IPS-18c (cell line): ENCODE measurements around the gene JHY.
A peak's percentile ranks its signal among the peaks of the same experiment; 100 is the strongest.

Experiments used
- H3K4me3 ChIP-seq: 2 replicates; pipeline ENCODE4 v1.7.0; 2013; ENCODE audit warnings: low read depth, mild to moderate bottlenecking, low read length, moderate library complexity; ENCODE audit not compliant: insufficient read depth
- H3K9me3 ChIP-seq: one replicate; pipeline ENCODE4 v1.6.1; 2013; ENCODE audit warnings: mild to moderate bottlenecking, low read length, moderate library complexity; ENCODE audit not compliant: control insufficient read depth, insufficient read depth

The JHY gene

DNA sequence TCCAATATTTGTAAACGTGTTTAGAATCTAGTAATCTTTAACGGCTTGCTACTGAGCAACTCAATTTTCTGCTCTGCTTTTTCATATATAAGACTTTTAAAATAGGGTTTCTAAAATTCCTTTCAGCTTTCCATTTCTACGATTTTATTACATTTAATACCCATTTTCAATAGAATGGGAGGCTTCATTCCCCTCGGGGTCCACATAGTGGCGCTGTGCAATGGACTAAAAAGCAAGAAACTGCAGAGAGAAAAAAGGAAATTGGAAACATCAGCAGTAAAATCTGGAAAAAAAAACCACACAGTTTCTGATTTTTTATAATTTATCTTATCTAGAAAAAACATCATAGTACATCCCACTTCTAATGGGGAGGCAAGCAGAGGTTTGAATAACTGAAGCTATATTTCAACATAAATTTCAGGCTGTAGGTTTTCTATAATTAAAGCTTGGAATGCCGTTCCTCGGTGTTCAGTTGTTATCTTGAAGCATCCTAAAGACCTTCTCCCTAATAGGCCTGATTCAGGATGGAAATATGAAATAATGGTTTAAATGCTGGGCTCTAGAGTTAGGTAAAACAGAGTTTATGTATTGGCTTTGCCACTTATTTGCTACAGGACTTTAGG lies 18.7 kb upstream of the JHY start:
- no peaks in the 10 kb centered on the region for H3K9me3 ChIP-seq
- no peak overlapping the region for H3K4me3 ChIP-seq

GRCh38 chr11:122864386-122865115 lies 18.0 kb upstream of the JHY start:
- no peaks in the 10 kb centered on the region for H3K9me3 ChIP-seq
- no peak overlapping the region for H3K4me3 ChIP-seq

- no peak overlapping the region for H3K4me3 ChIP-seq
- H3K9me3 ChIP-seq: no peaks in the 10 kb centered on the region
Measured at GRCh38 chr11:122869622-122870021, 12.9 kb upstream of the JHY start.

- H3K9me3 ChIP-seq: no peaks in the 10 kb centered on the region
- H3K4me3 ChIP-seq: no peak overlapping the region
Measured at GRCh38 chr11:122871302-122871701, 11.3 kb upstream of the JHY start.

DNA sequence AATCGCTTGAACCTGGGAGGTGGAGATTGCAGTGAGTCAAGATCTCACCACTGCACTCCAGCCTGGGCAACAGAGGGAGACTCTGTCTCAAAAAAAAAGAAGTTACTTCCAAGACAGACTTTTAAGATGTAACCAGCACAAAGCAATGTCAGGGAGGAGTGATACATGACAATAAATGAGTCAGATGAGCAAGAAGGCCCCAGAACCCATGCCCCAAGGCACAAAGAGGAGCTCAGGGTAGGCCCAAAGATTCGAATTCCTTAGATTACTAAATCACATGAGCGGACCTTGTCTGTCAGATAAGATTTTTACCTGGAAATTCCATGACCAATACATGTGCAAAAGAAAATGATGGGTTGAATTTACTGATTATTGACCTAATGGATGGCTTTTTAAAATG lies 10.5 kb upstream of the JHY start:
- H3K4me3 ChIP-seq: no peak overlapping the region
- no peaks in the 10 kb centered on the region for H3K9me3 ChIP-seq

GRCh38 chr11:122874991-122875390 lies 7.6 kb upstream of the JHY start:
- H3K9me3 ChIP-seq: no peaks in the 10 kb centered on the region
- no peak overlapping the region for H3K4me3 ChIP-seq

DNA sequence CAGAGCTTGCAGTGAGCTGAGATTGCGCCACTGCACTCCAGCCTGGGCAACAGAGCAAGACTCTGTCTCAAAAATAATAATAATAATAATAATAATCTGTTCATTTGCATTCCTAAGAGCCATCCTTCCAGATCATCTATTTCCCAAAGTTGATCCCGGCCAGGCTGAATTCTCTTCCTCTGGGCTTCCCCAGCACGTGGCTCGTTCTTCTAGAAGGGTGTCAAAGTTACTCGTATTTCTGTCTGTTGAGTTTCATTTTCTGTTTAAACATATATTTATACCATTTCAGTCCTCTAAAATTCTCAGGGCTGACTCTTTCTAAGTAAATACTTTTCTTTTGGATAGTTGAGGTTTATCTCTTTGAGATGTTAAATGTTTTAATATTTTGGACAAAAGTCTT lies 4.8 kb upstream of the JHY start:
- Histone ChIP-seq H3K9me3 (no peaks in the 10 kb centered on the region), H3K4me3 (no peak overlapping the region)

- H3K4me3 ChIP-seq: no peak overlapping the region
Measured at GRCh38 chr11:122879785-122880184, 2.8 kb upstream of the JHY start.

DNA sequence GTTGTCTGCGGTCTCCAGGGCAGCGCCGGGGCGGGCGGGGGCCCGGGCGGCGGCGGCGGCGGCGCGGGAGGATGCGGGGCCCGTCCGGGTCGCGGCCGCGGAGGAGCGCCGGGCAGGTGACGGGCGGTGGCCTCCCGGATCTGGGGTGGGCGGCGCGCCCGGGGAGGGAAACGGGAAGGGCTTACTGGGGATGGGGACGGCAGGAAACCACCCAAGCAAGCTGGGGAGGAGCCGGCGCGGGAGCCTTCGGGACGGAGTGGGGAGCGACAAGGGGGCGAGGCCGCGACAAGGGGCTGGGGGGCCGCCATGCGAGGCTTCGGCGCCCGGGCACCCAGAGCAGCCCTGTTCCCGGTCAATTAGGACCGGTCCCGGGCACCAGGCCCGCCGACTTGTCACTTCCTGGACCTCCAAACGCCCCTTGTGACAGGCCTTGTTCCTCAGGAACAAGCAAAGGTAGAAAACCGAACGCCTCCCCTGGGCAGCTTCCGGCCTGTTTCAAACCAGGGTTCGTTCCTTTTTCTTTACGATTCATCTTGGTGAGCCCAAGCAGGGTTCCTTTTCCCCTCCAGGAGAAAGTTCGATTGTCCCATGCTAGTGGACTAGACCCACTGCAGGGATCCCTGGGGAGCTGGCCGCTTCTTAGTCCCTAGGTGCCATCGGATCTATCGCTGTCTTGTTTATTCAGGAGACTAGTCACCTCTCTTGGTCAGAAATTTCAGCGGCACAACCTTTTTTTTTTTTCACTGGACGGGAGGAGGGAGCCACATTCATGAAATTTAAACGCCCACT lies 492 bp downstream of the JHY start:
- Histone ChIP-seq H3K4me3 (peak overlapping the region; percentile 65), H3K9me3 (no peaks in the 10 kb centered on the region)

More at GRCh38 chr11:122879785-122880184, 2.8 kb upstream of the JHY start:
- no peaks in the 10 kb centered on the region for H3K9me3 ChIP-seq

GRCh38 chr11:122883646-122883979 lies 1.1 kb downstream of the JHY start:
- Histone ChIP-seq H3K9me3 (no peaks in the 10 kb centered on the region), H3K4me3 (peak overlapping the region; percentile 65; the same call in 1 of the 2 replicates)

DNA sequence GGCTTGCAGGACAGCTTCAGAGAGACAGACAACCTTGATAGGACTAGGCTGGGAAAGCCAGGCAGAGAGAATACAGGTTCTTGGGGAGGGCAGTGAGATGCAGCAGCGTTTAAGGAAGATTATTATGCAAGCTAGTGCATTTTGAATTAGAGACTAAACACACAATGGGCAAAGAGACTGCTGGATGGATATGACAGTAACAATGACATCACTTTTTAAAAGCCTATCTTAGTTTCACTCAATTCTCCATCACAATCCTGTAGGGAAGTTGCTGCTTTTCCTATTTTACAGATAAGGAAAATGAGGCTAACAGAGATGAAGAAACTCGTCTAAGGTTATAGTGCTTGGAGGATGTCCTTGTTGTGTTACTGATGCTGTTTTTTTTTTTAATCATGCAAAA lies 5.6 kb downstream of the JHY start:
- no peak overlapping the region for H3K4me3 ChIP-seq

GRCh38 chr11:122893131-122893530 lies 10.6 kb downstream of the JHY start:
- Histone ChIP-seq H3K9me3 (no peaks in the 10 kb centered on the region), H3K4me3 (no peak overlapping the region)

More for the DNA sequence above, 5.6 kb downstream of the JHY start:
- no peaks in the 10 kb centered on the region for H3K9me3 ChIP-seq

- H3K4me3 ChIP-seq: no peak overlapping the region
- H3K9me3 ChIP-seq: no peaks in the 10 kb centered on the region
Measured at GRCh38 chr11:122895563-122895962, 13.0 kb downstream of the JHY start.

- Histone ChIP-seq H3K4me3 (no peak overlapping the region), H3K9me3 (no peaks in the 10 kb centered on the region)
Measured at GRCh38 chr11:122897606-122898210, 15.1 kb downstream of the JHY start.

GRCh38 chr11:122898799-122899198 lies 16.2 kb downstream of the JHY start:
- Histone ChIP-seq H3K4me3 (no peak overlapping the region), H3K9me3 (no peaks in the 10 kb centered on the region)

DNA sequence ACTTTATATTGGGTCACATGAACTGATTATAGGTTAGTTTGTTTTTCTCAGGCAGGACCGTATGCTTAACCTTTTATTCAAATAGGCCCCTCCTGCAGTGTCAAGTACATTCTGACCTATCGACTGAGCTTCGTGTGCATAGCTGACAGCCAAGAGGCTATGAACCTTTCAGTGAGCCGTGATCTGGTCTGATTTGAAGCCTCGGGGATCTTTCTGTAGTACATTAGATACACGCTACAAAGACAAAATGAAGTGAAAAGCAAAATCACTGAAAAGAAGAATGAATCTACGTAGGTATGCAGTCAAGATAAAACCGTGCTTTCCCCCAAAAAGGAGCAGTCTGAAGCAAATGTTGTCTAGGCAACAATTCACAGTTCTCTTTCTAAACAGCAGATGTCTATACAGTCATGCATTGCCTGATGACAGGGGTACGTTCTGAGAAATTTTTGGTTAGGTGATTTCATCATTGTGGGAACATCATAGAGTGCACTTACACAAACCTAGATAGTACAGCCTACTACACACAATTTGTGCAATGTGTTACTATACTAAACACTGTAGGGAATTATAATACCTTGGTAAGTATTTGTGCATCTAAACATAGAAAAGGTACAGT lies 18.1 kb downstream of the JHY start:
- Histone ChIP-seq H3K9me3 (no peaks in the 10 kb centered on the region), H3K4me3 (no peak overlapping the region)

GRCh38 chr11:122902951-122903350 lies 20.4 kb downstream of the JHY start:
- no peaks in the 10 kb centered on the region for H3K9me3 ChIP-seq
- no peak overlapping the region for H3K4me3 ChIP-seq
